Spleen (tissue), 7 donors: ENCODE data around the gene NMUR1.

ENCODE experiments used
- CTCF ChIP-seq, 11 experiments: fragments of 200-600 bp in 7 of 11; fragments of 450-650 bp in 4 of 11; sonication (generic) in 4 of 11; IDR thresholded peaks in 8 of 11; conservative IDR thresholded peaks in 3 of 11; 1 replicate in 7 of 11; 2 replicates in 4 of 11; pipeline versions ENCODE4 v1.4.0 to v1.8.0; 2016 to 2021; ENCODE audit warnings: antibody characterized with exemption in 11 of 11, inconsistent platforms in 4 of 11, mild to moderate bottlenecking in 1 of 11
- POLR2AphosphoS5 ChIP-seq, 3 donors: sonication (generic); formaldehyde crosslinking; IDR thresholded peaks; one replicate each; pipeline ENCODE4 v1.5.1; 2017; ENCODE audit warnings: antibody characterized with exemption in 3 of 3
- donor health status: DM: no; HTN: no; CAD: no; lungs with moderate emphysema.
- donor health status: DM: no; HTN: no; CAD: no.
- donor health status: DM: no; HTN: no; CAD: no.

GRCh38 chr2:231548752-231549151, 18.5 kb upstream of the NMUR1 start:
- TF ChIP-seq POLR2AphosphoS5 (IDR thresholded peaks at IDR 0.05), result no peak
- no peak for TF ChIP-seq CTCF (IDR thresholded peaks at IDR 0.05 in 8 of 11, conservative IDR thresholded peaks at IDR 0.05 in 3 of 11)
